HL-60 (cell line): ENCODE measurements around the gene KIF2A.

Experiments
- DNase-seq, 2 experiments: peaks; one replicate each; pipeline ENCODE4 v3.0.0-alpha.2; 2010 to 2020; ENCODE audit warnings: low read depth in 1 of 2, low spot score in 1 of 2
- H3K27ac ChIP-seq: fragments of 250-450 bp; sonication (Bioruptor Pico); replicated peaks from 2 replicates; pipeline ENCODE4 v1.5.1; 2020; ENCODE audit warnings: mild to moderate bottlenecking, moderate library complexity
- H3K27me3 ChIP-seq: fragments of 250-450 bp; sonication (Bioruptor Pico); 2 replicates; pipeline ENCODE4 v1.5.1; 2021; ENCODE audit warnings: mild to moderate bottlenecking, moderate library complexity; ENCODE audit not compliant: insufficient read depth, poor library complexity, severe bottlenecking
- H3K4me3 ChIP-seq: replicated peaks from 2 replicates; pipeline ENCODE4 v1.5.1; 2011; ENCODE audit warnings: mild to moderate bottlenecking, control low read depth, low read length; ENCODE audit not compliant: insufficient read depth
- GABPA ChIP-seq: IDR thresholded peaks from 2 replicates; pipeline ENCODE4 v1.6.1; 2012; ENCODE audit warnings: low read depth
- POLR2AphosphoS5 ChIP-seq: IDR thresholded peaks from 2 replicates; pipeline ENCODE4 v1.6.1; 2012; ENCODE audit warnings: low read depth
- SPI1 ChIP-seq: IDR thresholded peaks from 2 replicates; pipeline ENCODE4 v1.6.1; 2012; ENCODE audit warnings: low read depth, mild to moderate bottlenecking, borderline replicate concordance
- TF ChIP-seq, protein P1 (sequence below): IDR thresholded peaks from one replicate; pipeline ENCODE4 v1.5.1; 2011; ENCODE audit warnings: low read length, control low read depth, inconsistent platforms; ENCODE audit not compliant: insufficient read depth
- TF ChIP-seq, protein P2 (sequence below): IDR thresholded peaks from 2 replicates; pipeline ENCODE4 v1.6.1; 2012; ENCODE audit warnings: low read depth; ENCODE audit not compliant: insufficient replicate concordance

KIF2A gene

DNA sequence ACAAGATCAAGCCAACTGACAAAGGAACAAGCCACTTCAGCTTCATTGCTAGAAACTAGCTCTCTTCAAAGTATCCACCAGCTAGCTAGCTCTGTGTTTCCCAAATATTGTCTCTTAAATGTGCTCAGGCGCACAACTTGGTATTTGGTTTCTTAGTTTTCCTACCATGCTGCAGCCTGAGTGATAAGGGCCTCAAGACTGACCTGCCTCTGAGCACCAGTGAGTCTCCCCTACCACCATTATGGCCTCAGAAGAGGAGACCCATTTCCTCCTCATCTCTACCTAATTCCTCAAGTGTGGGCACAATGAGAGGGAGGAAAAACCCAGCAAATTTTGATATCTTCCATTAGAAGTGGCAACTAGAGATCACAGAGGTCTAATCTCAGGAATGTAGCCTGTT is 34.6 kb upstream of the KIF2A start:
- H3K27ac ChIP-seq = no peak overlapping the region
- no peaks in the 10 kb centered on the region for H3K27me3 ChIP-seq
- no peak overlapping the region for H3K4me3 ChIP-seq
- no peak for DNase-seq
- no peak for TF ChIP-seq GABPA
- no peak for TF ChIP-seq SPI1
- TF ChIP-seq, protein P1, sequence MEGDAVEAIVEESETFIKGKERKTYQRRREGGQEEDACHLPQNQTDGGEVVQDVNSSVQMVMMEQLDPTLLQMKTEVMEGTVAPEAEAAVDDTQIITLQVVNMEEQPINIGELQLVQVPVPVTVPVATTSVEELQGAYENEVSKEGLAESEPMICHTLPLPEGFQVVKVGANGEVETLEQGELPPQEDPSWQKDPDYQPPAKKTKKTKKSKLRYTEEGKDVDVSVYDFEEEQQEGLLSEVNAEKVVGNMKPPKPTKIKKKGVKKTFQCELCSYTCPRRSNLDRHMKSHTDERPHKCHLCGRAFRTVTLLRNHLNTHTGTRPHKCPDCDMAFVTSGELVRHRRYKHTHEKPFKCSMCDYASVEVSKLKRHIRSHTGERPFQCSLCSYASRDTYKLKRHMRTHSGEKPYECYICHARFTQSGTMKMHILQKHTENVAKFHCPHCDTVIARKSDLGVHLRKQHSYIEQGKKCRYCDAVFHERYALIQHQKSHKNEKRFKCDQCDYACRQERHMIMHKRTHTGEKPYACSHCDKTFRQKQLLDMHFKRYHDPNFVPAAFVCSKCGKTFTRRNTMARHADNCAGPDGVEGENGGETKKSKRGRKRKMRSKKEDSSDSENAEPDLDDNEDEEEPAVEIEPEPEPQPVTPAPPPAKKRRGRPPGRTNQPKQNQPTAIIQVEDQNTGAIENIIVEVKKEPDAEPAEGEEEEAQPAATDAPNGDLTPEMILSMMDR = no peak
- TF ChIP-seq POLR2AphosphoS5 = no peak
- TF ChIP-seq, protein P2, sequence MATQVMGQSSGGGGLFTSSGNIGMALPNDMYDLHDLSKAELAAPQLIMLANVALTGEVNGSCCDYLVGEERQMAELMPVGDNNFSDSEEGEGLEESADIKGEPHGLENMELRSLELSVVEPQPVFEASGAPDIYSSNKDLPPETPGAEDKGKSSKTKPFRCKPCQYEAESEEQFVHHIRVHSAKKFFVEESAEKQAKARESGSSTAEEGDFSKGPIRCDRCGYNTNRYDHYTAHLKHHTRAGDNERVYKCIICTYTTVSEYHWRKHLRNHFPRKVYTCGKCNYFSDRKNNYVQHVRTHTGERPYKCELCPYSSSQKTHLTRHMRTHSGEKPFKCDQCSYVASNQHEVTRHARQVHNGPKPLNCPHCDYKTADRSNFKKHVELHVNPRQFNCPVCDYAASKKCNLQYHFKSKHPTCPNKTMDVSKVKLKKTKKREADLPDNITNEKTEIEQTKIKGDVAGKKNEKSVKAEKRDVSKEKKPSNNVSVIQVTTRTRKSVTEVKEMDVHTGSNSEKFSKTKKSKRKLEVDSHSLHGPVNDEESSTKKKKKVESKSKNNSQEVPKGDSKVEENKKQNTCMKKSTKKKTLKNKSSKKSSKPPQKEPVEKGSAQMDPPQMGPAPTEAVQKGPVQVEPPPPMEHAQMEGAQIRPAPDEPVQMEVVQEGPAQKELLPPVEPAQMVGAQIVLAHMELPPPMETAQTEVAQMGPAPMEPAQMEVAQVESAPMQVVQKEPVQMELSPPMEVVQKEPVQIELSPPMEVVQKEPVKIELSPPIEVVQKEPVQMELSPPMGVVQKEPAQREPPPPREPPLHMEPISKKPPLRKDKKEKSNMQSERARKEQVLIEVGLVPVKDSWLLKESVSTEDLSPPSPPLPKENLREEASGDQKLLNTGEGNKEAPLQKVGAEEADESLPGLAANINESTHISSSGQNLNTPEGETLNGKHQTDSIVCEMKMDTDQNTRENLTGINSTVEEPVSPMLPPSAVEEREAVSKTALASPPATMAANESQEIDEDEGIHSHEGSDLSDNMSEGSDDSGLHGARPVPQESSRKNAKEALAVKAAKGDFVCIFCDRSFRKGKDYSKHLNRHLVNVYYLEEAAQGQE = no peak

DNA sequence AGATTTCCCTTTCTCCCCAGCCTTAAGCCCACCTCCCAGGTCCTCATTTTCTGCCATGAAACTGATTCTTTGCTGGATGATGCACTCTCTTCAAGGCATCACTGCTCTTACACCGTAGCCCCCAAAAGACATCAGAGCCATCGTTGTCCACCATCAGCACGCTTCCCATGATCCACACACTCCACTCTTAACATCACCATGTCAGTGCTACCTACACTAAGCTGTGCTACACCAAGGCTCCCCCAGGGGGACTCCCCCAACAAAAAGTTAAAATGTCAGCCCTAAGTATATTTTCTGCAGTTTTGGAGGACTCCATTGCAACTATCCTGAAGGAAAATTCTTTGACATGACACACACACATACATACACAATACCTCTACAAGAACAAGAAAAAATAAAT is 34.1 kb upstream of the KIF2A start:
- no peak overlapping the region for H3K27ac ChIP-seq
- TF ChIP-seq GABPA (no peak), POLR2AphosphoS5 (no peak), SPI1 (no peak)
- TF ChIP-seq, protein P2 = no peak
- TF ChIP-seq, protein P1 = no peak
- no peak for DNase-seq
- H3K27me3 ChIP-seq = no peaks in the 10 kb centered on the region
- H3K4me3 ChIP-seq = no peak overlapping the region

DNA sequence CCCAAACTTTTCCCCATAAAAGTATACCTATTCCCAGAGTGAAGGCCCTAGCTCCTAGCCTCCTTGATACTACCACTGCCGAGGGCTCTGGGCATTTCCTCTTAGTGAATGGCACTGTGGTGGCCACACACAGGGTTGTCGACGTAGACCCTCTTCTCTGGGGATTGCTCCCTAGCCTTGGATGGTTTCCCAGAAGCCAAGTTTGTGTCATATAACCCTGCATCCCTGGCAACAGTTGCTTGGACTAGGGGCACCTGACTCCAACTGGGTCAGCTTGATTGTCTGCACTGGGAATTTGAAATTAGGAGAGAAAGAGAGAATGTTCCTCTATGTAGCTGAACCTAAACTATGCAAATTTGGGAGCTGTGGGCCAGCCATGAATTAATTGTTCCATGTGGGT is 32.3 kb upstream of the KIF2A start:
- DNase-seq = no peak
- Histone ChIP-seq H3K27ac (no peak overlapping the region), H3K4me3 (no peak overlapping the region), H3K27me3 (no peaks in the 10 kb centered on the region)
- TF ChIP-seq SPI1 (no peak), GABPA (no peak), POLR2AphosphoS5 (no peak)
- TF ChIP-seq, protein P1 = no peak
- TF ChIP-seq, protein P2 = no peak
